ENCODE results near the gene SORCS2.

DNA sequence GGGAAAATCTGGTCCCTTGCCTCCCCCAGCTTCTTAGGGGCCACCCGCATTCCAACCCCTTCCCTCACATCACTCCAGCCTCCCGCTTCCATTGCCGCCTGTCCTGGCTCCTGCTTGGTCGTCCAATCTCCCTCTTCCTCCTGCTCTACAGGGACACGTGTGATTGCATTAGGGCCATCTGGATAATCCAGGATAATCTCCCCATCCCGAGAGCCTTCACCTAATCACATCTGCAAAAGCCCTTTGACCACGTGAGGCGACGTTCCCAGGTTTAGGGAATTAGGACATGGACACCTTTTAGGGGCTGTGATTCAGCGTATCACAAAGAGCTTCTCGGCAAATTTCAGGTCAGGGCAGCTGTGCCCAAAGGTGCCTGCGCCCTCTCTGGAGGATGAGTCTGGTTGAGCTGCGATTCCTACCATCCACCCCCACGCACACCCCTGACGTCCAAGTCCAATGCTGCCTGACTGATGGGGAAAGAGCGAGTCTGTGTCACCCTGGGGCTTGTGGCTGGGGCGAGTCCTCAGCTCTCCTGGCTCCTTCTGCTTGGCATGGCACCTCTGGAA, 137.8 kb downstream of the SORCS2 start:
- TF ChIP-seq CTCF (IDR thresholded peaks at IDR 0.05; ENCODE audit: borderline replicate concordance, extremely low read depth, low read length, poor library complexity, severe bottlenecking) (no peak), EZH2 (IDR thresholded peaks at IDR 0.05; ENCODE audit: borderline replicate concordance, low read depth, low read length, severe bottlenecking) (no peak)
